HG02973 (cell line): ENCODE data around the gene TELO2.
"Not testable (repeated sequence)": the region's sequence is repeated elsewhere in the genome, so short reads cannot be mapped to it uniquely, and the experiment has no call there.

Experiments used
- ATAC-seq: cut with Tn5 transposase; IDR thresholded peaks from one replicate; pipeline ENCODE4 v1.9.1; 2021; ENCODE audit warnings: moderate library complexity; ENCODE audit not compliant: unreplicated experiment

Gene TELO2

GRCh38 chr16:1474796-1475551, 18.2 kb upstream of the TELO2 start, which contains the start of gene CLCN7:
CLCN7 (minus strand) TSS chr16:1475028; CDS start chr16:1474974, 54 bp downstream.
- ATAC-seq = peak; percentile 77

- peak; percentile 15 for ATAC-seq
Observed at GRCh38 chr16:1475552-1476114, 17.5 kb upstream of the TELO2 start.

GRCh38 chr16:1477033-1477432, 16.1 kb upstream of the TELO2 start:
- no peak for ATAC-seq

GRCh38 chr16:1478937-1479336, 14.2 kb upstream of the TELO2 start:
- not testable (repeated sequence) for ATAC-seq

- no peak for ATAC-seq
Observed at GRCh38 chr16:1481906-1482835, 11.0 kb upstream of the TELO2 start.

GRCh38 chr16:1485847-1486496, 7.2 kb upstream of the TELO2 start:
- no peak for ATAC-seq

GRCh38 chr16:1486551-1487390, 6.4 kb upstream of the TELO2 start:
- ATAC-seq = no peak

GRCh38 chr16:1487395-1488053, 5.6 kb upstream of the TELO2 start:
- ATAC-seq = no peak

GRCh38 chr16:1488054-1488601, 5.0 kb upstream of the TELO2 start:
- ATAC-seq = no peak

GRCh38 chr16:1488619-1489018, 4.5 kb upstream of the TELO2 start, which contains the start of gene PTX4:
PTX4 (minus strand) TSS chr16:1488944; CDS start chr16:1488909, 35 bp downstream.
- no peak for ATAC-seq

- ATAC-seq = no peak
Observed at GRCh38 chr16:1489077-1489476, 4.1 kb upstream of the TELO2 start.

GRCh38 chr16:1491327-1491726, 1.8 kb upstream of the TELO2 start:
- no peak for ATAC-seq

- no peak for ATAC-seq
Observed at GRCh38 chr16:1492082-1492922, 858 bp upstream of the TELO2 start.

- ATAC-seq = no peak
Observed at GRCh38 chr16:1493746-1494094, 560 bp downstream of the TELO2 start.

- ATAC-seq = no peak
Observed at GRCh38 chr16:1494129-1494640, 1.0 kb downstream of the TELO2 start.

- no peak for ATAC-seq
Observed at GRCh38 chr16:1494711-1495110, 1.6 kb downstream of the TELO2 start.

- ATAC-seq = no peak
Observed at GRCh38 chr16:1495211-1495888, 2.2 kb downstream of the TELO2 start.

- no peak for ATAC-seq
Observed at GRCh38 chr16:1495889-1496262, 2.7 kb downstream of the TELO2 start.
